ENCODE measurements around the gene ZNF552.
"Not testable (repeated sequence)": the region's sequence is repeated elsewhere in the genome, so short reads cannot be mapped to it uniquely, and the experiment has no call there.

The ZNF552 gene

GRCh38 chr19:57816652-57817051, 1.9 kb upstream of the ZNF552 start:
- no peaks in the 10 kb centered on the region for H3K27me3 ChIP-seq (ENCODE audit: control insufficient read depth, insufficient read depth, low read length)
- peaks cover 13% of the 10 kb centered on the region for H3K4me1 ChIP-seq (ENCODE audit: control insufficient read depth, insufficient read depth, low read length)
- H3K9me3 ChIP-seq (replicated peaks; ENCODE audit: low read length): no peaks in the 10 kb centered on the region
- H3K9ac ChIP-seq (ENCODE audit: low read depth, low read length): no peak overlapping the region
- no peak overlapping the region for H3K4me2 ChIP-seq (ENCODE audit: low read length)
- no peak overlapping the region for H3K4me3 ChIP-seq (ENCODE audit: low read length)
- H3K36me3 ChIP-seq (ENCODE audit: insufficient read depth, low read length): peaks cover 5% of the 10 kb centered on the region

GRCh38 chr19:57815247-57816075, 748 bp upstream of the ZNF552 start:
- peak overlapping the region; percentile 20 for H3K9ac ChIP-seq (ENCODE audit: low read depth, low read length)

GRCh38 chr19:57813919-57814504, 701 bp downstream of the ZNF552 start:
- Histone ChIP-seq H3K27me3 (ENCODE audit: control insufficient read depth, insufficient read depth, low read length) (no peaks in the 10 kb centered on the region), H3K4me3 (ENCODE audit: low read length) (peak overlapping the region; percentile 89), H3K9ac (ENCODE audit: low read depth, low read length) (peak overlapping the region; percentile 84), H3K36me3 (ENCODE audit: insufficient read depth, low read length) (peaks cover 14% of the 10 kb centered on the region), H3K4me1 (ENCODE audit: control insufficient read depth, insufficient read depth, low read length) (peaks cover 6% of the 10 kb centered on the region), H3K4me2 (ENCODE audit: low read length) (peak overlapping the region; percentile 84), H3K9me3 (replicated peaks; ENCODE audit: low read length) (no peaks in the 10 kb centered on the region)

More at GRCh38 chr19:57815247-57816075, 748 bp upstream of the ZNF552 start:
- Histone ChIP-seq H3K36me3 (ENCODE audit: insufficient read depth, low read length) (peaks cover 5% of the 10 kb centered on the region), H3K4me1 (ENCODE audit: control insufficient read depth, insufficient read depth, low read length) (peaks cover 7% of the 10 kb centered on the region), H3K4me3 (ENCODE audit: low read length) (peak overlapping the region; percentile 89), H3K27me3 (ENCODE audit: control insufficient read depth, insufficient read depth, low read length) (no peaks in the 10 kb centered on the region), H3K9me3 (replicated peaks; ENCODE audit: low read length) (no peaks in the 10 kb centered on the region), H3K4me2 (ENCODE audit: low read length) (peak overlapping the region; percentile 84)

DNA sequence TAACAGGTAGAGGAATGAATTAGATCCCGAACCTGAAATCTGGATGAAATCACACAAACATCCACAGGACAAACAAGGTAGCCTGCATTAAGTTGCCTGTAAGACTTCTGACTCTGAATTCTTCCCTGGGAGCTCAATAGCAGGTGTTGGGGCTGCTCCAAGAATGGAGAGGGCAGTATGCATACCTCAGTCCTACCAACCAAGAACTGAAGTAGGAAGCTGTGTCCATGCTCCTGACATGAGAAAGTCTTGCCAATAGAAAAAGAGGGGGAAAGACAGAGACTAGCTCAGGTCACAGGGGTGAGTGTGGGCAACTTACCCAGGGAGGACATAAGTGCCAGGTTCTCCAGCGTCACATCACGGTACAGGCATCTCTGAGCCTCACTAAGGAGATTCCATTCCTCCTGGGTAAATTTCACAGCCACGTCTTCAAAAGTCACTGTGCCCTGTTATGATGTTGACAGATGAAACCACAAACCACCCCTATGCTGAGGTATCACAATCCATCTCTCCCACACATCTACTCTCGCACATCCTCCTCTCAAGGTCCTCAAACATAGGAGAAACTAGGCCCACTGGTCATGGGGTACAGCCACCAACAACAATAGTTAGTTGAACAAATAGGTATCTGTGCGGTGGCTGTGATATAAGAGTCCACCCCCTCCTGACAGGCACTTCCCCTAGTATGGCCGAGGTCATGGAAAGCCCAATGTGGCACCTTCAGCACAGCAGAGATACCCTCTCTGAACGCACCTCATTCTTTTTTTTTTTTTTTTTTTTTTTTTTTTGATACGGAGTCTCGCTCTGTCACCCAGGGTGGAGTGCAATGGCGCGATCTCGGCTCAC, 1.5 kb downstream of the ZNF552 start:
- peak overlapping the region; percentile 84 for H3K4me2 ChIP-seq (ENCODE audit: low read length)
- peaks cover 18% of the 10 kb centered on the region for H3K36me3 ChIP-seq (ENCODE audit: insufficient read depth, low read length)
- not testable (repeated sequence) for H3K9ac ChIP-seq (ENCODE audit: low read depth, low read length); H3K4me1 ChIP-seq (ENCODE audit: control insufficient read depth, insufficient read depth, low read length); H3K9me3 ChIP-seq (replicated peaks; ENCODE audit: low read length); H3K4me3 ChIP-seq (ENCODE audit: low read length); H3K27me3 ChIP-seq (ENCODE audit: control insufficient read depth, insufficient read depth, low read length)

GRCh38 chr19:57812226-57812625, 2.5 kb downstream of the ZNF552 start:
- Histone ChIP-seq H3K27me3 (ENCODE audit: control insufficient read depth, insufficient read depth, low read length) (no peaks in the 10 kb centered on the region), H3K4me1 (ENCODE audit: control insufficient read depth, insufficient read depth, low read length) (peaks cover 6% of the 10 kb centered on the region), H3K9ac (ENCODE audit: low read depth, low read length) (no peak overlapping the region), H3K36me3 (ENCODE audit: insufficient read depth, low read length) (peaks cover 26% of the 10 kb centered on the region), H3K9me3 (replicated peaks; ENCODE audit: low read length) (no peaks in the 10 kb centered on the region), H3K4me2 (ENCODE audit: low read length) (no peak overlapping the region), H3K4me3 (ENCODE audit: low read length) (no peak overlapping the region)

DNA sequence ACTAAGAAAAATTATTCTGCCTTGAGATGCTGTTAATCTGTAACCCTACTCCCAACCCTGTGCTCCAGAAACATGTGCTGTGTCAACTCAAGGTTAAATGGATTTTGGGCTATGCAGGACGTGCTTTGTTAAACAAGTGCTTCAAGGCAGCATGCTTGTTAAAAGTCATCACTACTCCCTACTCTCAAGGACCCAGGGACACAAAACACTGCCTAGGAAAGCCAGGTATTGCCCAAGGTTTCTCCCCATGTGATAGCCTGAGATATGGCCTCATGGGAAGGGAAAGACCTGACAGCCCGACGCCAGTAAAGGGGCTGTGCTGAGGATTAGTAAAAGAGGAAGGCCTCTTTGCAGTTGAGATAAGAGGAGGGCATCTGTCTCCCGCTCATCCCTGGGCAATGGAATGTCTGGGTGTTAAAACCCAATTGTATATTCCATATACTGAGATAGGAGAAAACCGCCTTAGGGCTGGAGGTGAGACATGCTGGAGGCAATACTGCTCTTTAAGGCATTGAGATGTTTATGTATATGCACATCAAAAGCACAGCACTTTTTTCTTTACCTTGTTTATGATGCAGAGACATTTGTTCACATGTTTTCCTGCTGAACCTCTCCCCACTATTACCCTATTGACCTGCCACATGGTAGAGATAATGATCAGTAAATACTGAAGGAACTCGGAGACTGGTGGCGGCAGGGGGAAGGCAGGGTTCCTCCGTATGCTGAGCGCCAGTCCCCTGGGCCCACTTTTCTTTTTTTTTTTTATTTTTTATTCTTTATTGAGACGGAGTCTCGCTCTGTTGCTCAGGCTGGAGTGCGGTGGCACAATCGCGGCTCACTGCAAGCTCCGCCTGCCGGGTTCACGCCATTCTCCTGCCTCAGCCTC, 4.1 kb downstream of the ZNF552 start:
- H3K4me3 ChIP-seq (ENCODE audit: low read length); H3K4me2 ChIP-seq (ENCODE audit: low read length); H3K9me3 ChIP-seq (replicated peaks; ENCODE audit: low read length); H3K4me1 ChIP-seq (ENCODE audit: control insufficient read depth, insufficient read depth, low read length); H3K27me3 ChIP-seq (ENCODE audit: control insufficient read depth, insufficient read depth, low read length); H3K9ac ChIP-seq (ENCODE audit: low read depth, low read length): not testable (repeated sequence)
- H3K36me3 ChIP-seq (ENCODE audit: insufficient read depth, low read length): peaks cover 28% of the 10 kb centered on the region

DNA sequence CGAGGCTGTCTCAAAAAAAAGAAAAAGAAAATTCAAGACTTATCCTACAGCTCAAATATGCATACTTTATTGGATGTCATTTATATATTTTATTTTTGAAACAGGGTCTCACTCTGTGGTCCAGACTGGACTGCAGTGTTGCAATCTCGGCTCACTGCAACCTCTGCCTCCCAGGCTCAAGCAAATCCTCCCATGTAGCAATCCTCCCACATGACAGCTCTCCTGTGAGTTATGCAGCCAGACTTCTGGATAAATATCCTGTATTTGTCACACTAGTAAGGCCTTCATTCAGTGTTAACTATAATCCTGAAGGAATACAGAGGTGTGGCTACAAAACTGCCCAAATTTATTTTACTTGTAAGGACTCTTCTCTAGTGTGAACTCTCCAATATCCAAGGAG, 7.2 kb downstream of the ZNF552 start:
- no peaks in the 10 kb centered on the region for H3K27me3 ChIP-seq (ENCODE audit: control insufficient read depth, insufficient read depth, low read length)
- no peak overlapping the region for H3K4me3 ChIP-seq (ENCODE audit: low read length)
- H3K36me3 ChIP-seq (ENCODE audit: insufficient read depth, low read length): peaks cover 27% of the 10 kb centered on the region
- H3K9me3 ChIP-seq (replicated peaks; ENCODE audit: low read length): no peaks in the 10 kb centered on the region
- H3K9ac ChIP-seq (ENCODE audit: low read depth, low read length): no peak overlapping the region
- peaks cover 11% of the 10 kb centered on the region for H3K4me1 ChIP-seq (ENCODE audit: control insufficient read depth, insufficient read depth, low read length)
- no peak overlapping the region for H3K4me2 ChIP-seq (ENCODE audit: low read length)

- no peaks in the 10 kb centered on the region for H3K9me3 ChIP-seq (replicated peaks; ENCODE audit: low read length)
- H3K4me3 ChIP-seq (ENCODE audit: low read length): peak overlapping the region; percentile 75
- H3K36me3 ChIP-seq (ENCODE audit: insufficient read depth, low read length): peaks cover 18% of the 10 kb centered on the region
- peak overlapping the region; percentile 80 for H3K9ac ChIP-seq (ENCODE audit: low read depth, low read length)
- peaks cover 18% of the 10 kb centered on the region for H3K4me1 ChIP-seq (ENCODE audit: control insufficient read depth, insufficient read depth, low read length)
- no peaks in the 10 kb centered on the region for H3K27me3 ChIP-seq (ENCODE audit: control insufficient read depth, insufficient read depth, low read length)
- H3K4me2 ChIP-seq (ENCODE audit: low read length): peak overlapping the region; percentile 84
Measured at GRCh38 chr19:57803594-57804325, 11.0 kb downstream of the ZNF552 start.

DNA sequence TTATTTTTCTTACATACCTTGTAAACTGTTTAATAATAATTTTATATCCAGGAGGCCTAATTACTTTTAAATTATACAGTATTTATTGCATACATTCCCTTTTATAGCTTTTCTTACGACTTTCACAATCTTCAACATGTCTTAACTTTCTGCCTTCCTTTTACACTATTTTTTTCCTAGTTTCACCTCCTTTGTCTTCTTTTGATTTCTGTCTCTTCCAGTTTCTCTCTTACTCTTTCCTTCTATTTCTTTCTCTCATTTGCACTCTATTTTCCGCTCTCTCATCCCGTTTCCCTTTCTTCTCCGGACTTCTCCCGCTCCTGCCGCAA, 11.5 kb downstream of the ZNF552 start:
- peak overlapping the region; percentile 84 for H3K4me2 ChIP-seq (ENCODE audit: low read length)
- peak overlapping the region; percentile 75 for H3K4me3 ChIP-seq (ENCODE audit: low read length)
- peak overlapping the region; percentile 80 for H3K9ac ChIP-seq (ENCODE audit: low read depth, low read length)
- no peaks in the 10 kb centered on the region for H3K9me3 ChIP-seq (replicated peaks; ENCODE audit: low read length)
- no peaks in the 10 kb centered on the region for H3K27me3 ChIP-seq (ENCODE audit: control insufficient read depth, insufficient read depth, low read length)
- peaks cover 14% of the 10 kb centered on the region for H3K36me3 ChIP-seq (ENCODE audit: insufficient read depth, low read length)
- peaks cover 18% of the 10 kb centered on the region for H3K4me1 ChIP-seq (ENCODE audit: control insufficient read depth, insufficient read depth, low read length)

- Histone ChIP-seq H3K36me3 (ENCODE audit: insufficient read depth, low read length) (peaks cover 5% of the 10 kb centered on the region), H3K9me3 (replicated peaks; ENCODE audit: low read length) (no peaks in the 10 kb centered on the region), H3K4me1 (ENCODE audit: control insufficient read depth, insufficient read depth, low read length) (peaks cover 18% of the 10 kb centered on the region), H3K27me3 (ENCODE audit: control insufficient read depth, insufficient read depth, low read length) (no peaks in the 10 kb centered on the region), H3K4me3 (ENCODE audit: low read length) (no peak overlapping the region), H3K9ac (ENCODE audit: low read depth, low read length) (no peak overlapping the region), H3K4me2 (ENCODE audit: low read length) (no peak overlapping the region)
Measured at GRCh38 chr19:57802269-57802668, 12.4 kb downstream of the ZNF552 start.
